Activated CD8-positive, alpha-beta memory T cell treated with anti-CD3 and anti-CD28 coated beads for 1 hour (primary cell): ENCODE data around the gene ZBTB7C.

Experiments used
- DNase-seq, 2 donors: peaks; one replicate each; pipeline ENCODE4 v3.0.0-alpha.2; 2020; ENCODE audit warnings: low read depth in 1 of 2; ENCODE audit errors: extremely low read depth in 1 of 2

ZBTB7C gene

GRCh38 chr18:48131042-48131441 lies 278.1 kb downstream of the ZBTB7C start:
- no peak for DNase-seq

GRCh38 chr18:48129621-48130082 lies 279.5 kb downstream of the ZBTB7C start:
- no peak for DNase-seq

GRCh38 chr18:48127606-48128005 lies 281.6 kb downstream of the ZBTB7C start:
- DNase-seq, result no peak

- DNase-seq, result no peak
Measured at GRCh38 chr18:48126240-48126639, 282.9 kb downstream of the ZBTB7C start.

- no peak for DNase-seq
Measured at GRCh38 chr18:48125724-48126123, 283.5 kb downstream of the ZBTB7C start.

GRCh38 chr18:48124857-48125626 lies 284.1 kb downstream of the ZBTB7C start:
- no peak for DNase-seq

- no peak for DNase-seq
Measured at GRCh38 chr18:48123941-48124340, 285.2 kb downstream of the ZBTB7C start.

GRCh38 chr18:48123324-48123723 lies 285.9 kb downstream of the ZBTB7C start:
- no peak for DNase-seq

GRCh38 chr18:48122816-48123215 lies 286.4 kb downstream of the ZBTB7C start:
- no peak for DNase-seq

- no peak for DNase-seq
Measured at GRCh38 chr18:48122376-48122775, 286.8 kb downstream of the ZBTB7C start.

- no peak for DNase-seq
Measured at GRCh38 chr18:48121752-48122151, 287.4 kb downstream of the ZBTB7C start.

- no peak for DNase-seq
Measured at GRCh38 chr18:48119204-48119603, 290.0 kb downstream of the ZBTB7C start.

- no peak for DNase-seq
Measured at GRCh38 chr18:48116873-48117630, 292.1 kb downstream of the ZBTB7C start.

GRCh38 chr18:48116017-48116416 lies 293.2 kb downstream of the ZBTB7C start:
- no peak for DNase-seq

GRCh38 chr18:48113691-48114090 lies 295.5 kb downstream of the ZBTB7C start:
- no peak for DNase-seq

- DNase-seq, result no peak
Measured at GRCh38 chr18:48111587-48111986, 297.6 kb downstream of the ZBTB7C start.

GRCh38 chr18:48110797-48111196 lies 298.4 kb downstream of the ZBTB7C start:
- DNase-seq, result no peak

GRCh38 chr18:48109961-48110493 lies 299.2 kb downstream of the ZBTB7C start:
- no peak for DNase-seq

- no peak for DNase-seq
Measured at GRCh38 chr18:48108136-48108535, 301.0 kb downstream of the ZBTB7C start.

GRCh38 chr18:48106976-48107781 lies 302.0 kb downstream of the ZBTB7C start:
- no peak for DNase-seq

GRCh38 chr18:48106498-48106897 lies 302.7 kb downstream of the ZBTB7C start:
- no peak for DNase-seq
